H9 (cell line): ENCODE results near the gene CDH4. TPM values are rescaled to one million over a fixed set of nuclear protein-coding genes. Genes with fewer than 3 reads are reported as not detected.

Experiments used
- DNase-seq: peaks from one replicate; pipeline ENCODE4 v3.0.0-alpha.2; 2017
- H2AFZ ChIP-seq: one replicate; pipeline ENCODE4 v1.6.1; 2013; ENCODE audit warnings: mild to moderate bottlenecking, low read length, control low read depth, moderate library complexity
- H2AK5ac ChIP-seq: 2 replicates; pipeline ENCODE4 v1.6.1; 2013; ENCODE audit warnings: low read length, control low read depth, mixed read lengths; ENCODE audit not compliant: insufficient read length
- H2BK120ac ChIP-seq: one replicate; pipeline ENCODE4 v1.6.1; 2013; ENCODE audit warnings: low read depth, mild to moderate bottlenecking, low read length, control low read depth, inconsistent platforms; ENCODE audit not compliant: poor library complexity, severe bottlenecking
- H2BK12ac ChIP-seq: 2 replicates; pipeline ENCODE4 v1.6.1; 2013; ENCODE audit warnings: low read length, control low read depth, mixed read lengths, low read depth; ENCODE audit not compliant: insufficient read length
- H2BK15ac ChIP-seq: 2 replicates; pipeline ENCODE4 v1.6.1; 2013; ENCODE audit warnings: low read depth, low read length, control low read depth
- H2BK20ac ChIP-seq: one replicate; pipeline ENCODE4 v1.6.1; 2013; ENCODE audit warnings: low read depth, mild to moderate bottlenecking, low read length, control low read depth, inconsistent platforms; ENCODE audit not compliant: poor library complexity, severe bottlenecking
- H2BK5ac ChIP-seq: 2 replicates; pipeline ENCODE4 v1.6.1; 2013; ENCODE audit warnings: low read length, control low read depth, mixed read lengths; ENCODE audit not compliant: insufficient read length
- H3K14ac ChIP-seq: 2 replicates; pipeline ENCODE4 v1.6.1; 2013; ENCODE audit warnings: low read length, control low read depth; ENCODE audit not compliant: insufficient read depth
- H3K18ac ChIP-seq: 2 replicates; pipeline ENCODE4 v1.6.1; 2013; ENCODE audit warnings: low read depth, mild to moderate bottlenecking, mixed read lengths, low read length, control low read depth; ENCODE audit not compliant: insufficient read length
- H3K23ac ChIP-seq: 2 replicates; pipeline ENCODE4 v1.6.1; 2013; ENCODE audit warnings: low read length, control low read depth, mixed read lengths, low read depth; ENCODE audit not compliant: insufficient read length
- H3K23me2 ChIP-seq: 2 replicates; pipeline ENCODE4 v1.6.1; 2013; ENCODE audit warnings: low read depth, mild to moderate bottlenecking, mixed read lengths, low read length, control low read depth; ENCODE audit not compliant: insufficient read length, poor library complexity, severe bottlenecking
- H3K27ac ChIP-seq: 2 replicates; pipeline ENCODE4 v1.5.1; 2013; ENCODE audit warnings: low read length, control low read depth, mixed read lengths, low read depth; ENCODE audit not compliant: insufficient read length
- H3K27me3 ChIP-seq: 2 replicates; pipeline ENCODE4 v1.6.1; 2013; ENCODE audit warnings: low read length, control low read depth, inconsistent platforms; ENCODE audit not compliant: insufficient read depth
- H3K4ac ChIP-seq: 2 replicates; pipeline ENCODE4 v1.6.1; 2013; ENCODE audit warnings: low read depth, mild to moderate bottlenecking, control low read depth, inconsistent platforms, low read length, moderate library complexity
- H3K4me1 ChIP-seq: 2 replicates; pipeline ENCODE4 v1.6.1; 2013; ENCODE audit warnings: low read length, control low read depth, inconsistent platforms; ENCODE audit not compliant: insufficient read depth
- H3K4me2 ChIP-seq: 2 replicates; pipeline ENCODE4 v1.6.1; 2013; ENCODE audit warnings: low read length, control low read depth, mixed read lengths; ENCODE audit not compliant: insufficient read length, insufficient read depth
- H3K56ac ChIP-seq: 2 replicates; pipeline ENCODE4 v1.6.1; 2013; ENCODE audit warnings: low read depth, mild to moderate bottlenecking, mixed read lengths, low read length, control low read depth; ENCODE audit not compliant: insufficient read length
- H3K79me1 ChIP-seq: 2 replicates; pipeline ENCODE4 v1.6.1; 2013; ENCODE audit warnings: low read depth, mild to moderate bottlenecking, moderate library complexity, low read length, control low read depth, inconsistent platforms; ENCODE audit not compliant: insufficient read depth, poor library complexity, severe bottlenecking
- H3K79me2 ChIP-seq: 2 replicates; pipeline ENCODE4 v1.6.1; 2013; ENCODE audit warnings: low read length, control low read depth, inconsistent platforms; ENCODE audit not compliant: insufficient read depth
- H3K9ac ChIP-seq: 2 replicates; pipeline ENCODE4 v1.6.1; 2013; ENCODE audit warnings: low read length, control low read depth, mixed read lengths; ENCODE audit not compliant: insufficient read length; ENCODE audit errors: extremely low read depth
- H3K9me3 ChIP-seq: one replicate; pipeline ENCODE4 v1.6.1; 2013; ENCODE audit warnings: low read depth, low read length, inconsistent platforms; ENCODE audit not compliant: control insufficient read depth
- H3T11ph ChIP-seq: one replicate; pipeline ENCODE4 v1.6.1; 2013; ENCODE audit warnings: mild to moderate bottlenecking, low read length, control low read depth, inconsistent platforms
- H4K20me1 ChIP-seq: one replicate; pipeline ENCODE4 v1.6.1; 2013; ENCODE audit not compliant: control insufficient read depth, insufficient read length, insufficient read depth
- H4K5ac ChIP-seq: 2 replicates; pipeline ENCODE4 v1.6.1; 2013; ENCODE audit warnings: low read depth, mild to moderate bottlenecking, mixed read lengths, low read length, control low read depth; ENCODE audit not compliant: insufficient read length
- H4K8ac ChIP-seq: replicated peaks from 2 replicates; pipeline ENCODE4 v1.6.1; 2013; ENCODE audit warnings: low read length, control low read depth, mixed read lengths, low read depth; ENCODE audit not compliant: insufficient read length
- H4K91ac ChIP-seq: 2 replicates; pipeline ENCODE4 v1.6.1; 2013; ENCODE audit warnings: low read depth, mild to moderate bottlenecking, moderate library complexity, mixed read lengths, low read length, control low read depth; ENCODE audit not compliant: insufficient read length
- H3K27ac Mint-ChIP-seq, 3 experiments: 2 replicates in 2 of 3; 3 replicates in 1 of 3; pipeline ENCODE4 v1.8.0; 2020 to 2021; ENCODE audit warnings: mixed read lengths in 3 of 3, mild to moderate bottlenecking in 1 of 3, moderate library complexity in 1 of 3
- H3K27me3 Mint-ChIP-seq: 2 replicates; pipeline ENCODE4 v1.8.0; 2021; ENCODE audit warnings: low read depth, mild to moderate bottlenecking, moderate library complexity, mixed read lengths
- H3K36me3 Mint-ChIP-seq, 3 experiments: 2 replicates in 2 of 3; 3 replicates in 1 of 3; pipeline ENCODE4 v1.8.0; 2020 to 2021; ENCODE audit warnings: low read depth in 3 of 3, mixed read lengths in 3 of 3; ENCODE audit not compliant: insufficient read depth in 1 of 3
- H3K4me1 Mint-ChIP-seq, 2 experiments: 2 replicates each; pipeline ENCODE4 v1.8.0; 2020; ENCODE audit warnings: mixed read lengths in 2 of 2
- H3K4me3 Mint-ChIP-seq, 2 experiments: 2 replicates in 1 of 2; 3 replicates in 1 of 2; pipeline ENCODE4 v1.8.0; 2020 to 2021; ENCODE audit warnings: mild to moderate bottlenecking in 2 of 2, mixed read lengths in 2 of 2, moderate library complexity in 1 of 2
- H3K9me3 Mint-ChIP-seq, 2 experiments: 2 replicates in 1 of 2; 3 replicates in 1 of 2; pipeline ENCODE4 v1.8.0; 2020; ENCODE audit warnings: mild to moderate bottlenecking in 2 of 2, mixed read lengths in 2 of 2, moderate library complexity in 1 of 2
- WGBS: extraction: QIAGEN DNeasy Blood & Tissue Kit; methylation state at CpG from one replicate; pipeline ENCODE4 v1.1.7; 2013; ENCODE audit warnings: missing lambda C conversion rate, low lambda C conversion rate, mixed read lengths; ENCODE audit not compliant: insufficient read length; ENCODE audit errors: extremely low coverage; 5-methylcytosine and 5-hydroxymethylcytosine counted together
- total RNA-seq: library from RNA; stranded (reverse); gene quantifications from 2 replicates; pipeline ENCODE4 v1.2.1, GENCODE V29; 2021
- TF ChIP-seq, protein P1 (sequence below): fragments of 200-600 bp; sonication (generic); conservative IDR thresholded peaks from 3 replicates; pipeline ENCODE4 v1.8.0; 2021; ENCODE audit warnings: antibody characterized with exemption, mild to moderate bottlenecking

CDH4 gene
- total RNA-seq, 1 experiment from 2014 or later: 3.0 TPM

DNA sequence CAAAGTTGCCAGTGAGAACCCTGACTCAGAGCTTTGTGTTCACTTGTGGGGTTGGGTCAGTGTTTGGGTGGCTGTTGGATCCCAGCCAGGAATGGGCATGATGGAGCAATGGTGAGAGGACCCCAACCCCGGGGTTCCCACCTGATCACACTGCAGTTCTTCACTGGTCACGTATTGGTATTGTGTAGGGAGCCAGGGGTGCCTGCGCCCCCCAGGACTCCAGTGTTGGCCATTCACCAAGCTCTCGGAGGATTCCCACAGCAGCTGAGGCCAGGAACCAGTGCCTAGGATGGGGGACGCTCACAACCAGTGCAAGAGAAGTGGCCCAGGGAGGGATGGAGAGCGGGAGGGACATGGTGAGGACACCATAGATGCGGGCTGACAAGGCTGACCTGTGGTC lies 207.2 kb downstream of the CDH4 start:
- no CpG with 5 or more reads among the region's 7 CpGs for WGBS
- TF ChIP-seq, protein P1, sequence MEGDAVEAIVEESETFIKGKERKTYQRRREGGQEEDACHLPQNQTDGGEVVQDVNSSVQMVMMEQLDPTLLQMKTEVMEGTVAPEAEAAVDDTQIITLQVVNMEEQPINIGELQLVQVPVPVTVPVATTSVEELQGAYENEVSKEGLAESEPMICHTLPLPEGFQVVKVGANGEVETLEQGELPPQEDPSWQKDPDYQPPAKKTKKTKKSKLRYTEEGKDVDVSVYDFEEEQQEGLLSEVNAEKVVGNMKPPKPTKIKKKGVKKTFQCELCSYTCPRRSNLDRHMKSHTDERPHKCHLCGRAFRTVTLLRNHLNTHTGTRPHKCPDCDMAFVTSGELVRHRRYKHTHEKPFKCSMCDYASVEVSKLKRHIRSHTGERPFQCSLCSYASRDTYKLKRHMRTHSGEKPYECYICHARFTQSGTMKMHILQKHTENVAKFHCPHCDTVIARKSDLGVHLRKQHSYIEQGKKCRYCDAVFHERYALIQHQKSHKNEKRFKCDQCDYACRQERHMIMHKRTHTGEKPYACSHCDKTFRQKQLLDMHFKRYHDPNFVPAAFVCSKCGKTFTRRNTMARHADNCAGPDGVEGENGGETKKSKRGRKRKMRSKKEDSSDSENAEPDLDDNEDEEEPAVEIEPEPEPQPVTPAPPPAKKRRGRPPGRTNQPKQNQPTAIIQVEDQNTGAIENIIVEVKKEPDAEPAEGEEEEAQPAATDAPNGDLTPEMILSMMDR: no peak
- no peak overlapping the region for H3K4me3 Mint-ChIP-seq
- H2BK12ac ChIP-seq: no peak overlapping the region
- no peak overlapping the region for H3T11ph ChIP-seq
- no peak overlapping the region for H3K18ac ChIP-seq
- peaks cover 6 to 19% (median 17%) of the 10 kb centered on the region in 3 experiments for H3K36me3 Mint-ChIP-seq
- no peak overlapping the region for H3K4me2 ChIP-seq
- H3K27ac ChIP-seq: no peak overlapping the region
- H3K9ac ChIP-seq: no peak overlapping the region
- H3K23me2 ChIP-seq: no peaks in the 10 kb centered on the region
- no peak overlapping the region for H3K4ac ChIP-seq
- peaks cover 29% of the 10 kb centered on the region for H3K27me3 Mint-ChIP-seq
- no peaks in the 10 kb centered on the region; the same call in 1 of the 2 replicates for H3K79me2 ChIP-seq
- H4K20me1 ChIP-seq: no peaks in the 10 kb centered on the region
- no peak overlapping the region for H2BK120ac ChIP-seq
- H2BK5ac ChIP-seq: no peak overlapping the region
- peaks cover 2% of the 10 kb centered on the region; the same call in 1 of the 2 replicates for H3K27me3 ChIP-seq
- H2AFZ ChIP-seq: no peak overlapping the region
- peaks cover 12 to 29% of the 10 kb centered on the region in 2 experiments for H3K9me3 Mint-ChIP-seq
- H3K56ac ChIP-seq: no peak overlapping the region
- peaks cover 0 to 9% of the 10 kb centered on the region in 2 experiments; a peak in 3 of 4 replicates for H3K4me1 Mint-ChIP-seq
- H3K27ac Mint-ChIP-seq: peak overlapping the region in 1 of 3 experiments; percentile 67; a peak in 1 of 7 replicates
- no peak overlapping the region for H4K5ac ChIP-seq
- no peak overlapping the region for H3K14ac ChIP-seq
- H3K4me1 ChIP-seq: no peaks in the 10 kb centered on the region
- no peak overlapping the region for H2AK5ac ChIP-seq
- no peak overlapping the region for H2BK20ac ChIP-seq
- no peak overlapping the region for H3K23ac ChIP-seq
- H3K79me1 ChIP-seq: no peaks in the 10 kb centered on the region
- H4K91ac ChIP-seq: no peak overlapping the region
- no peak overlapping the region for H4K8ac ChIP-seq
- peaks cover 4% of the 10 kb centered on the region for H3K9me3 ChIP-seq
- no peak overlapping the region for H2BK15ac ChIP-seq
- no peak for DNase-seq
